IMR-90 (cell line): ENCODE results near the gene ARHGAP21. TPM values are rescaled to one million over a fixed set of nuclear protein-coding genes. Genes with fewer than 3 reads are reported as not detected.
"Not testable (repeated sequence)": the region's sequence is repeated elsewhere in the genome, so short reads cannot be mapped to it uniquely, and the experiment has no call there.

ENCODE experiments used
- ATAC-seq: fragments of 200-7000 bp; cut with Tn5 transposase; 2 replicates; pipeline ENCODE4 v1.9.1; 2020; ENCODE audit warnings: low read depth, mild to moderate bottlenecking, moderate library complexity
- BruUV-seq: library from RNA; stranded (reverse); fragments of 400-500 nt; replicated peaks from 2 replicates; lab custom pipeline; 2021; lab: Mats Ljungman, UMichigan
- CTCF ChIA-PET: fragments of 300-600 bp; formaldehyde crosslinking; extraction: SDS; loops from one replicate; lab custom pipeline; 2021; ENCODE audit warnings: antibody characterized with exemption; lab: Yijun Ruan, JAX
- POLR2A ChIA-PET: fragments of 300-600 bp; sonication (Branson Sonifier 250); formaldehyde crosslinking; loops from one replicate; lab custom pipeline; 2022; ENCODE audit warnings: antibody characterized with exemption; ENCODE audit not compliant: unreplicated experiment; lab: Charles Lee
- DNase-seq: peaks from one replicate; pipeline ENCODE4 v3.0.0; 2013
- H2AFZ ChIP-seq: replicated peaks from 2 replicates; pipeline ENCODE3; 2013; ENCODE audit warnings: low read length, mild to moderate bottlenecking; ENCODE audit not compliant: poor library complexity
- H2AK5ac ChIP-seq: 2 replicates; pipeline ENCODE4 v1.6.1; 2013; ENCODE audit warnings: low read depth, low read length, inconsistent platforms
- H2AK9ac ChIP-seq: replicated peaks from 2 replicates; pipeline ENCODE3; 2013; ENCODE audit warnings: mild to moderate bottlenecking, low read depth, low read length, moderate library complexity; ENCODE audit not compliant: poor library complexity
- H2BK120ac ChIP-seq: 2 replicates; pipeline ENCODE4 v1.6.1; 2013; ENCODE audit warnings: low read depth, low read length, inconsistent platforms
- H2BK15ac ChIP-seq: 3 replicates; pipeline ENCODE4 v1.6.1; 2013; ENCODE audit warnings: low read depth, low read length, inconsistent platforms
- H2BK20ac ChIP-seq: 2 replicates; pipeline ENCODE4 v1.6.1; 2013; ENCODE audit warnings: low read depth, mild to moderate bottlenecking, inconsistent platforms, low read length, moderate library complexity
- H2BK5ac ChIP-seq: 2 replicates; pipeline ENCODE4 v1.6.1; 2013; ENCODE audit warnings: mild to moderate bottlenecking, low read depth, low read length, inconsistent platforms; ENCODE audit not compliant: poor library complexity, severe bottlenecking
- H3K14ac ChIP-seq: replicated peaks from 2 replicates; pipeline ENCODE4 v1.6.1; 2013; ENCODE audit warnings: low read depth, low read length, inconsistent platforms
- H3K18ac ChIP-seq: 2 replicates; pipeline ENCODE4 v1.6.1; 2013; ENCODE audit warnings: low read depth, low read length, control low read depth
- H3K23ac ChIP-seq: 2 replicates; pipeline ENCODE4 v1.6.1; 2013; ENCODE audit warnings: low read depth, low read length, inconsistent platforms
- H3K27ac ChIP-seq: 2 replicates; pipeline ENCODE4 v1.5.1; 2013; ENCODE audit warnings: mild to moderate bottlenecking, control low read depth, low read length; ENCODE audit not compliant: insufficient read depth
- H3K27me3 ChIP-seq: 2 replicates; pipeline ENCODE4 v1.6.1; 2013; ENCODE audit warnings: low read length; ENCODE audit not compliant: control insufficient read depth, insufficient read depth
- H3K36me3 ChIP-seq: 2 replicates; pipeline ENCODE4 v1.6.1; 2013; ENCODE audit warnings: low read length, mixed read lengths; ENCODE audit not compliant: control insufficient read depth, insufficient read depth
- H3K4ac ChIP-seq: 2 replicates; pipeline ENCODE4 v1.6.1; 2013; ENCODE audit warnings: low read depth, low read length, inconsistent platforms
- H3K4me1 ChIP-seq: 2 replicates; pipeline ENCODE4 v1.6.1; 2013; ENCODE audit warnings: low read length, mixed read lengths; ENCODE audit not compliant: control insufficient read depth, insufficient read depth
- H3K4me2 ChIP-seq: 2 replicates; pipeline ENCODE4 v1.6.1; 2013; ENCODE audit warnings: low read depth, mild to moderate bottlenecking, control low read depth, low read length, moderate library complexity
- H3K4me3 ChIP-seq: 2 replicates; pipeline ENCODE4 v1.5.1; 2013; ENCODE audit warnings: low read depth, mild to moderate bottlenecking, control low read depth, low read length, moderate library complexity; ENCODE audit not compliant: insufficient read depth
- H3K56ac ChIP-seq: 2 replicates; pipeline ENCODE4 v1.6.1; 2013; ENCODE audit warnings: low read length, inconsistent platforms; ENCODE audit not compliant: insufficient read depth; ENCODE audit errors: extremely low read depth
- H3K79me1 ChIP-seq, 2 experiments: 2 replicates each; pipeline ENCODE4 v1.6.1; 2013; ENCODE audit warnings: low read length in 2 of 2, inconsistent platforms in 1 of 2, low read depth in 1 of 2
- H3K9ac ChIP-seq: 2 replicates; pipeline ENCODE4 v1.6.1; 2013; ENCODE audit warnings: low read depth, low read length, control low read depth
- H3K9me1 ChIP-seq: 2 replicates; pipeline ENCODE4 v1.6.1; 2013; ENCODE audit warnings: low read length, inconsistent platforms; ENCODE audit not compliant: insufficient read depth
- H3K9me3 ChIP-seq: 2 replicates; pipeline ENCODE4 v1.6.1; 2013; ENCODE audit warnings: low read length; ENCODE audit not compliant: control insufficient read depth, insufficient read depth
- H4K20me1 ChIP-seq: 2 replicates; pipeline ENCODE4 v1.6.1; 2013; ENCODE audit warnings: low read length, inconsistent platforms; ENCODE audit not compliant: insufficient read depth
- H4K5ac ChIP-seq: 2 replicates; pipeline ENCODE4 v1.6.1; 2013; ENCODE audit warnings: mild to moderate bottlenecking, low read depth, low read length, control low read depth
- H4K8ac ChIP-seq, 2 experiments: 2 replicates each; pipeline ENCODE4 v1.6.1; 2013; ENCODE audit warnings: low read depth in 2 of 2, low read length in 2 of 2, control low read depth in 1 of 2, inconsistent platforms in 1 of 2
- H4K91ac ChIP-seq: 2 replicates; pipeline ENCODE4 v1.6.1; 2013; ENCODE audit warnings: low read depth, low read length, inconsistent platforms; ENCODE audit not compliant: insufficient read depth
- CEBPB ChIP-seq: IDR thresholded peaks from 2 replicates; pipeline ENCODE4 v1.6.1; 2012; ENCODE audit warnings: low read depth, low read length, improper control_type of control experiment
- NFE2L2 ChIP-seq: fragments of 150-350 bp; IDR thresholded peaks from 2 replicates; pipeline ENCODE4 v1.6.1; 2016; ENCODE audit warnings: low read depth, mild to moderate bottlenecking, low read length
- POLR2A ChIP-seq: IDR thresholded peaks from 2 replicates; pipeline ENCODE4 v1.6.1; 2012; ENCODE audit warnings: mild to moderate bottlenecking, low read depth, low read length
- WGBS, 2 experiments: methylation state at CpG; one replicate each; pipeline versions ENCODE4 v1.1.5 to v1.1.7; 2013; ENCODE audit warnings: missing lambda C conversion rate in 2 of 2; ENCODE audit not compliant: insufficient read length in 1 of 2; ENCODE audit errors: extremely low coverage in 2 of 2; 5-methylcytosine and 5-hydroxymethylcytosine counted together
- dilution Hi-C: fragments of 300-500 bp; cut with HindIII; formaldehyde crosslinking; loops from one replicate; pipeline ENCODE4 v1.14.3; 2018; ENCODE audit warnings: low sequenced_read_pairs; ENCODE audit not compliant: unreplicated experiment
- in situ Hi-C: fragments of 300-500 bp; cut with MboI; formaldehyde crosslinking; loops from 3 replicates; pipeline ENCODE4 v1.14.3; 2019; ENCODE audit warnings: low sequenced_read_pairs, inconsistent platforms, mixed read lengths
- intact Hi-C: fragments of 100-400 bp; cut with micrococcal nuclease; formaldehyde crosslinking; loops from 2 replicates; pipeline ENCODE4 v1.10.0; 2022
- polyA plus RNA-seq, 3 experiments: library from polyadenylated mRNA; depleted of rRNA; stranded (reverse); fragments of >200 nt; gene quantifications; 2 replicates each; pipeline ENCODE4 v1.2.3, GENCODE V29; 2012; ENCODE audit warnings: low replicate concordance in 1 of 3
- total RNA-seq: library from RNA; depleted of rRNA; stranded (reverse); fragments of >200 nt; gene quantifications from 2 replicates; pipeline ENCODE4 v1.2.3, GENCODE V29; 2012

Gene ARHGAP21
- total and polyA plus RNA-seq, 2 of the 4 experiments (the other 2 are of a cell fraction): 43.3 to 94.3 TPM

- H2BK120ac ChIP-seq: no peak overlapping the region
- H3K4me3 ChIP-seq: no peak overlapping the region
- BruUV-seq: no TSS peak
- no peaks in the 10 kb centered on the region for H3K79me1 ChIP-seq
- H4K8ac ChIP-seq: no peak overlapping the region
- peak overlapping the region; percentile 5 for H3K18ac ChIP-seq
- no peak overlapping the region for H2BK15ac ChIP-seq
- CTCF ChIA-PET: interaction anchor here (0.6 to 1.0 kb wide), 3 partner anchors 9 to 94 kb away, joined by 3 to 4 read pairs (median 3); no protein-coding TSS in a partner anchor
- peak overlapping the region; percentile 23; the same call in 1 of the 2 replicates for H2AK5ac ChIP-seq
- H4K5ac ChIP-seq: peak overlapping the region; percentile 2; the same call in 1 of the 2 replicates
- no peak overlapping the region for H2AK9ac ChIP-seq
- POLR2A ChIA-PET: interaction anchor here (0.6 kb wide), 1 partner anchor 92 kb away, joined by 3 read pairs; no protein-coding TSS in a partner anchor
- H3K56ac ChIP-seq: no peak overlapping the region
- no peak overlapping the region for H3K4ac ChIP-seq
- H3K9me3 ChIP-seq: no peaks in the 10 kb centered on the region
- H3K27me3 ChIP-seq: no peaks in the 10 kb centered on the region
- TF ChIP-seq NFE2L2 (peak; percentile 12; the same call in 1 of the 2 replicates), CEBPB (peak; percentile 70), POLR2A (no peak)
- no peaks in the 10 kb centered on the region for H3K36me3 ChIP-seq
- no peak overlapping the region for H2AFZ ChIP-seq
- no peak overlapping the region for H3K9ac ChIP-seq
- peaks cover 4% of the 10 kb centered on the region; the same call in 1 of the 2 replicates for H3K4me1 ChIP-seq
- no peaks in the 10 kb centered on the region for H4K20me1 ChIP-seq
- no peak overlapping the region for H4K91ac ChIP-seq
- no CpG with 5 or more reads among the region's 1 CpG for WGBS, 2 experiments
- intact Hi-C loops: no loop called here
- no peak overlapping the region for H3K4me2 ChIP-seq
- ATAC-seq (peak; percentile 61), DNase-seq (peak; percentile 46)
- in situ Hi-C loops: no loop called here
- H2BK20ac ChIP-seq: no peak overlapping the region; the same call in 1 of the 2 replicates
- no peaks in the 10 kb centered on the region for H3K9me1 ChIP-seq
- dilution Hi-C loops: no loop called here
- peak overlapping the region; percentile 19; the same call in 1 of the 2 replicates for H3K27ac ChIP-seq
- peak overlapping the region; percentile 53 for H2BK5ac ChIP-seq
- no peak overlapping the region for H3K23ac ChIP-seq
- H3K14ac ChIP-seq: no peak overlapping the region
Observed at GRCh38 chr10:24771943-24772694, 48.4 kb upstream of the ARHGAP21 start.

GRCh38 chr10:24764991-24765390 lies 41.3 kb upstream of the ARHGAP21 start:
- H4K91ac ChIP-seq: not testable (repeated sequence)

More at GRCh38 chr10:24764991-24765390, 41.3 kb upstream of the ARHGAP21 start:
- H3K9me1 ChIP-seq, H3K4me3 ChIP-seq, H2BK20ac ChIP-seq, CTCF ChIA-PET, H4K8ac ChIP-seq, H4K20me1 ChIP-seq, H2BK15ac ChIP-seq, BruUV-seq, H2BK120ac ChIP-seq, H3K56ac ChIP-seq, H3K4ac ChIP-seq, H3K9ac ChIP-seq, H3K9me3 ChIP-seq, POLR2A ChIA-PET, H3K14ac ChIP-seq, H4K5ac ChIP-seq, H2AFZ ChIP-seq, H2AK9ac ChIP-seq, ATAC-seq, DNase-seq, H3K23ac ChIP-seq, H3K36me3 ChIP-seq, H3K27me3 ChIP-seq, H3K4me2 ChIP-seq, H3K79me1 ChIP-seq, dilution Hi-C loops, H2AK5ac ChIP-seq, intact Hi-C loops, H3K27ac ChIP-seq, in situ Hi-C loops, H2BK5ac ChIP-seq, H3K18ac ChIP-seq, H3K4me1 ChIP-seq: not testable (repeated sequence)
- WGBS, 2 experiments: no CpG with 5 or more reads among the region's 1 CpG
